D721Med (cell line): ENCODE data around the gene SMIM9.

Experiments
- DNase-seq: peaks from one replicate; pipeline ENCODE4 v3.0.0; 2011; ENCODE audit warnings: low spot score; ENCODE audit not compliant: insufficient read length
- FAIRE-seq: peaks from 2 replicates; lab custom pipeline; 2011; peaks lifted over from hg19 to GRCh38; lab: Jason Lieb, UNC
- CTCF ChIP-seq: IDR thresholded peaks from 2 replicates; pipeline ENCODE4 v1.5.1; 2012; ENCODE audit warnings: mild to moderate bottlenecking, control low read depth; ENCODE audit not compliant: insufficient read depth; ENCODE audit errors: missing control alignments

Gene SMIM9

GRCh38 chrX:154775419-154776349, 58.8 kb downstream of the SMIM9 start:
- no peak for FAIRE-seq
- DNase-seq, result no peak
- TF ChIP-seq CTCF, result no peak

DNA sequence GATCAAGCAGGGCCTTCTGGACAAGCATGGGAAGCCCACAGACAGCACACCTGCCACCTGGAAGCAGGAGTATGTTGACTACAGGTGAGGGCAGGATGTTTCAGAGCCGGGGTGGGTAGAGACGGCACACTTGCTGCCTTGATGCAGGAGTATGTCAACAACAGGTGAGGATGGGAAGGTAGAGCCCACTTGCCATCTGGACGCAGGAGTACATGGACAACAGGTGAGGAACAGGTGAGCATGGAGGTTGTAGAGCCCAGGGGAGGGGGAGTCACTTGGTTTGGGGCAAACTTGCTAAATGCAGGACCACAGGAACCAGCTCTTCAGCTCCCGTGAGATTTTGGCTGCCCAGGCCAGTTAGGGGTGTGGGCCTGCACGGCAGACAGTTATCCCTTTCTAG, 59.8 kb downstream of the SMIM9 start:
- DNase-seq, result no peak
- no peak for FAIRE-seq
- no peak for TF ChIP-seq CTCF
